Stimulated activated CD4-positive, alpha-beta T cell treated with anti-CD3 and anti-CD28 coated beads, Interleukin-2, amount 100 ng/mL, for 24 hours (primary cell): ENCODE results near the gene PLCB1.
"Not testable (repeated sequence)": the region's sequence is repeated elsewhere in the genome, so short reads cannot be mapped to it uniquely, and the experiment has no call there.

ENCODE experiments used
- DNase-seq, 2 donors: peaks; one replicate each; pipeline ENCODE4 v3.0.0-alpha.2; 2020

PLCB1 gene

DNA sequence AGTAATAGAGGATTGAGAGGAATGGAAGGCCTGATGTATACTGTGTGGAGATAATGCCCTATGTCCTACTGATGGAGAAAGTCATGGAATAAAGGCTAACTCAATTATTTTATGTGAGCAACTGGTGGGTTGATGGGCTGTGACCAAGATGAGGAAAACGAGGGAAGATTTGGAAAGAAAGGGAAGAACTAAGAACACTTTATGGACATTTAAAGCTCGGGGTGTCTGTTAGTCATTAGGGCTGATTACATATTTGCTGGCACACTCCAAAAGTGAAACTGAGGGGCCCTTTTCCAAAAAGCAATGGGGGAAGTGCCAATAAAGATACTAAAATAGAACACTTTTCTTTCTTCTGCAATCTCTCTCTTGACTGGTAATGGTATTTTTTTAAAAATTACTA is 439.5 kb downstream of the PLCB1 start:
- DNase-seq: no peak

DNA sequence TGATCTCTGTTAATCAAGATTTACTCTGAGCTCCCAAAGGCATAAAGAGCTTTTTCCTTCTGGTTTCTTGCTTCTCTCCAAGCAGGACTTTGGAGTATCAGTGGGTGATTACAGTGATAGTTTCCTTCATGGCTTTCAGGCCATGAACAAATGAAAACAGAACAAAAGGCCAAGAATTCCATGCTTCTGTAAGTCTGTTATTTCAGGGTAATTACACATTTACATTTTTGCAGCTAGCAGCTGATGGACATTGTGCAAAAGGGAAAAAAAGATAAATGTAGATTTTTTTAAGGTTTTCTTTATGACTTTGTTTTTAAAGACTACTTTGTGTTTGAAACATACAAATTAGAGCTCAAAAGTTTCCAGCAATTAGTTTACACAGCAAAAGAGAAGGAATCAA is 441.6 kb downstream of the PLCB1 start:
- DNase-seq: no peak

DNA sequence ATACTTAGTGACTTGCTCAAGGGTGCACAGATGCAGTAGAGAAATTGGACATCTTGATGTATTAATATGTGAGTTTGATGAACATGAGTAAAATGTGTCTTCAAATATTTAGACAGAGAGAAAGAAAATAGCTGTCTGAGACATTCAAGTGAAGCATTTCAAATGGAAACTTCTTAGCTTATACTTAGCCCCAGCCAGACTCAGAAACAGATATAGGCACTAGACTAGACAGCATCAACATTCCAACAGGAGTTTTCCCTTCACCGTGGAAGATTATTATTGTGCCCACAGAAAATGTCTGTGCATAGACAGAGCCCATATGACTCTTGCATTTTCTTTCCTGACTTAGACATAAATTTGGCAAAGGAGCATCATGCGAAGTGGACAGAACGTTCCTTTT is 443.0 kb downstream of the PLCB1 start:
- no peak for DNase-seq

DNA sequence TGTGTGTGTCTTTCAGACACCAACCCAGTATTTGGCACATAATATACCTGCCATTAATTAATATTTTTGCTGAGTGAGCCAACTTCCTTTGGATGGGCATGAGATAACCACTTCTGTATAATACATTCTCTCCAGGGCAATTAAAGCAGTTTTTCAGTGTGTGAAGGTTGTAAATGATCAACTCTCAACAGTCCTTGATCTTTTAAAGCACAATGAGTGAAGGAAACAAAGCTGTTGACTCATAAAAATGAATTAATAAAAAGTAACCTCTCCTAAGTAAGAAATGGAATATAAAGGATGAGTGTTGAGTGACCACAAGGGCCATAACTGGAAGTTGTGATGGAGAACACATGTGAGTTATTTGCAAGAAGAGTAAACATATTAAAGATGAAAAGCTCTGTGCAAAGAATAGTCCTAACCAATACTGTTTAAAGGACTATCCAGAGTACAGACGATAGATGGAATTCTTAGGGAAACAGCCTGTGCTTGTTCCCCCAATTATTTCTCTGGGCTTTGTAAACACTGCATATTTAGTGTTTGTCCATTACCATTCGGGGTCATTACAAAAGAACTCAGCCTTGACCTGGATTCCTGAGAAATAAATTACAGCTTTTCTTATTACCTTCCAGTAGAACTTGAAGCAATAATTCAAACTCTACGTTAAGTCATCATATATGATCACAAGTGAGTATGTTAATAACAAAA is 446.2 kb downstream of the PLCB1 start:
- no peak for DNase-seq

DNA sequence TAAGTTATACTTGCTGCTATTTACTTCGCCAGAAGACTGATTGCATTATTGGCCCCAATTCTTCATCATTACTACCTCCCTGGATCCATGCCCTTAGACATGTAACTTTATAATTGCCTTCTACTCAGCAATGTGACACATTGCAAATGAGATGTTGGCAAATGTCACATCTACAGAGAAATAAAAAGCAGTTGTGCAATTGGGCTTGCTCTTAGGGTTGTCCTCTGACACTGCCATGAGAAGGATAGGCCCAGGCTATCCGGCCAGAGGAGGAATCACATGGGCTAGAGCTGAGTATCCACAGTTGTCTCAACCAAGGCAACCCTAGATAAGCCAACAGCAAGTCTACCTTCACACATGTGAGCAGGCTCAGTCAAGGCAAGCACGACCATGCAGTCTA is 447.0 kb downstream of the PLCB1 start:
- DNase-seq: no peak

DNA sequence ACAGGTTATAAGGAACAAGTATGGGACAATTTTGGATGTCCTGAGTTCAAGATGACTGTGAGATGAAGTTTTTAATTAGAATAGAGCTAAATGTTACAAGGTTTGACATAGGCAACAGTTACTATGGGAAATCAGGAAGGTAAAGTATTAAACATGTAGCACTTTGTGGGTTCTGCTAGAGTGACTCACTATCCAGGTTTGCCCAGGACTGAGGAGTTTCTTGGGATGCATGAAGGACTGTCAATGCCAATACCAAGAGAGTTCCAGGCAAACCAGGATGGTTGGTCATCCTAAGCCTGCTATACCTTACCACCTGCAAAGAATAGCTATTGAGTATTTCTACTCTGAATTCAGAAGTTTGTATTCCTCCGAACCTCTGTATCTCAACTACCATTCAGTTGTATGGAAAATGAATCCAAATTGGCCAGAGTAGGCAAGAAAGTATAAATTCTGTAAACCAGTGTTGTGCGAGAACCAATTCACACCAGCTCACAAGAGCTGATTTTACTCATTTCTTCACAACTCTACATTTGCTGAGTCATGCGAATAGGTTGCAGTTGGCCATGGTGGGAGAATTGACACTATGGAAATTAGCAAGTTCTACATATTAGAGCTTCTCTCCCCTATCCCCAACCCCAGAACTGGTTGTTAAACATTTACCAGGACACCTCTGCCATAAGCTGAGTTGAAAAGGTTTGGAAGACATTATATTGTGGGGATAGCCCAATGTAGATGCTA is 449.5 kb downstream of the PLCB1 start:
- DNase-seq: no peak

DNA sequence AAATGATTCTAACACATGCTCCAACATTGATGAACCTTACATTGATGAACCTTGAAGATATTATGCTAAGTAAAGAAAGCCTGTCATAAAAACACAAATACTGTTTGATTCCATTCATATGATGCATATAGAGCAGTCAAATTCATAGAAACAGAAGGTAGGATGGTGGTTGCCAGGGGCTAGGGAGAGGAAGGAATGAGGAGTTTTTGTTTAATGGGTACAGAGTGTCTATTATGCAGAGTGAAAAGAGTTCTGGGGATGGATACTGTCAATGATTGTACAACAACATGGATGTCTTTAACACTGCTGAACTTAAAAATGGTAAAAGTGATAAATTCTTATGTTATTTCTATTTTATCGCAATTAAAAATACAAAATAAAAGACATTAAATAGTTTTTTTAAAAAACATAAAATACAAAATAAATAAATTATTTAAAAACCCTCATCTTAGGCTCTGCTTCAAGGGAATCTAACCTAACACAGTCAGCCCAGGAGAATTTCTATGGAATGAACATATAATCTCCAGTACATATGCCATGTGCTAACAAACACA is 451.0 kb downstream of the PLCB1 start:
- DNase-seq: no peak

DNA sequence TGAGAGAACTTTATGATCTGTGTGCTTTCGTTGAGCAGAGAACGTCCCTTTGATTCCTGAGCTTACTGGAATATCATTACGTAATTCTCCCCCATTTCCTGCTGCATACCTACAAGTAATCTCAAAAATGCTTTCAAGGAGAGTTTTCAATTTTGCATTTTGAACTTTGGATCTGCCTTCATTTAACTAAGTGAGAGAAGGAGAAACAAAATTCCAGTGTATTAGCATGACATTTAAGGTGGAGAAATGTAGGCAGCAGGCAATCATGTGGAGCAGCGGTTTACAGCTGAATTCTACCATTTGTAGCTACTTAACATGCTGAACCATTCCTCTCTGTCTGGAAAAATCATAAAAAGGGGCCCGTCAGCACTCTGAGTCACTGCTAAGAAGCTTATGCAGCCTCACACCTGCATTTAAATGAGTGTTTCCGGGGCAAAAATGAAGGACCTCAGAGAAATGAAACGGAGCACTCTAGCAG is 451.5 kb downstream of the PLCB1 start:
- no peak for DNase-seq

DNA sequence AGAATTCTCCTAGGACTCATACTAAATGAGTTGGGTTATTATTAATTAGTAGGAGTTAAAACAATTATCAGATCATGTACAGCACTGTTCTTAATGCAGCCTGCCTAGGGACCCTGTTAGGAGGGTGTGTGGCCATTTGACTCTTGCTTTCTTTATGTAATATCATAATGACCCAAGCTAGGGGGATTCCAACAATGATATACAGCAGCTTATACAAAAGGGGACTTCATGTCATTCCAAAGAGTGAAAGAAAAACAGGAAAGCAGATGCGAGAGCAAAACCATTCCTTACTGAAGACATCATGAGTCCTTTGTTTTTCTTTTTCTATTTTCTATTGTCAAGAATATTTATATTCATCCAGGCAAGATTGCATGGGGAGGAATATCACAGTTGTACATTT is 455.2 kb downstream of the PLCB1 start:
- DNase-seq: no peak

DNA sequence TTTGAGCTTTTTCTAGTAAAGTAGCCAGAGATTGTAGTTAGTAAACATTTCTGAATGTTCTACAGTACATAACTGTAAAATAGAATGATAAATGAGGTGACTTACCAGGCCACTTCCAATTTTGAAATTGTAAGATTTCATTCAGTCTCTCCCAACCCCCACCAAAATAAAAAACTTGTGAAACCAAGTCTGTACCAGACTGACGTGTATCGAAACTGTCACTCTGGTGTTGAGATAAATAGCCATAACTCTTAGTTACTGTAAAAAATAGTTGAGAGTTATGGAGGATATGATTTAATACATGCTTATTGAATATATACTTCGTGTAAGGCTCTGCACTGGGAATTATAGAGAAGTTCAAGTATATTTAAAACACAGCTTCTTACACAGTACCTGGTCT is 455.7 kb downstream of the PLCB1 start:
- DNase-seq: no peak

DNA sequence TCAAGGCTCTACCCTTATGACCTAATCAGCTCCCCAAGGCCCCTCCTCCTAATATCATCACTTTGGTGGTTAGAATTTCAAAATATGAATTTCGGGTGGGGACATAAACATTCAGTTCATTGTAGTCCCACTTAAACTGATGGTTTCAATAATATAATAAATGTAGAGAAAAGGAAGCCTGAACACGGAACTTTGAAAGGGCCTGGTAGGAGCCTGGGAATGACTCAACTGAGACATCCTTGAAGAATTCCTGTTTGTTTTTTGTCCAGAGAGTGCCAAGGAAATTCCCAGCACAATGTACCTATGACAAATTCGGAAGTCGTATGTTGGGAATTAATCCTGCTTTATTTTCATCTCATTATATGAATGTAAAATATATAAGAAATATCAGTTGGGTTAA is 457.9 kb downstream of the PLCB1 start:
- DNase-seq: no peak

DNA sequence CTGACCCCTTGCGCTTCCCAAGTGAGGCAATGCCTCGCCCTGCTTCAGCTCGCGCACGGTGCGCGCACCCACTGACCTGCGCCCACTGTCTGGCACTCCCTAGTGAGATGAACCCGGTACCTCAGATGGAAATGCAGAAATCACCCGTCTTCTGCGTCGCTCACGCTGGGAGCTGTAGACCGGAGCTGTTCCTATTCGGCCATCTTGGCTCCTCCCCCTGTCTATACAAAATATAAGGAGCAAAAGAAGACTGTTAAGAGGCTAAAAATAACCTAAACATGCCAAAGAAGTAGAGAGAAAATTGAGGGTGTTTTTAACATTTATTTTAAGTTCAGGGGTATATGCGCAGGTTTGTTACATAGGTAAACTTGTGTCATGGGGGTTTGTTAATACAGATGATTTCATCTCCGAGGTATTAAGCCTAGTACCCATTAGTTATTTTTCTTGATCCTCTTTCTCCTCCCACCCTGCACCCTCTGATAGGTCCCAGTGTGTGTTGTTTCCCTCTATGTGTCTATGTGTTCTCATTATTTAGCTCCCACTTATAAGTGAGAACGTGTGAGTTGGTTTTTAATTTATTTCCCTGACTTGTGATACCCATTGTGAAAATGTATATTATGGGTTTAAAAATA is 469.0 kb downstream of the PLCB1 start:
- DNase-seq: not testable (repeated sequence)

DNA sequence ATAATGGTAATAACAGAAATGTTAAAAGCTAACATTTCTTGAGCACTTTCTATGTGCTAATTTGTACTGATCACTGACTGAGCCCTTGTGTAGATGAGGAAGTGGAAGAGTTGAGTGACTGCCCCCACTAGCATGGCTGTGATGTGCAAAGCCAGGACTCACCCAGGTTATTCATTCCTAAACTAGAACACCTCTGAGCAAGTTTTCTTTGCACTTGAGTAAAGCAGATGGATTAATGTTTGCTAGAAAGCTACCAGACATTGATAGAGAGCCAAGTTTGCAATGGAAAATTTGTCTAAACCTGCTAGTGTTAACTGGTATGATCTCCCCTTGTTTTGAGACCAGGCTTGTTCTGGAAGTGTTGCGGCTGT is 469.5 kb downstream of the PLCB1 start:
- DNase-seq: no peak

DNA sequence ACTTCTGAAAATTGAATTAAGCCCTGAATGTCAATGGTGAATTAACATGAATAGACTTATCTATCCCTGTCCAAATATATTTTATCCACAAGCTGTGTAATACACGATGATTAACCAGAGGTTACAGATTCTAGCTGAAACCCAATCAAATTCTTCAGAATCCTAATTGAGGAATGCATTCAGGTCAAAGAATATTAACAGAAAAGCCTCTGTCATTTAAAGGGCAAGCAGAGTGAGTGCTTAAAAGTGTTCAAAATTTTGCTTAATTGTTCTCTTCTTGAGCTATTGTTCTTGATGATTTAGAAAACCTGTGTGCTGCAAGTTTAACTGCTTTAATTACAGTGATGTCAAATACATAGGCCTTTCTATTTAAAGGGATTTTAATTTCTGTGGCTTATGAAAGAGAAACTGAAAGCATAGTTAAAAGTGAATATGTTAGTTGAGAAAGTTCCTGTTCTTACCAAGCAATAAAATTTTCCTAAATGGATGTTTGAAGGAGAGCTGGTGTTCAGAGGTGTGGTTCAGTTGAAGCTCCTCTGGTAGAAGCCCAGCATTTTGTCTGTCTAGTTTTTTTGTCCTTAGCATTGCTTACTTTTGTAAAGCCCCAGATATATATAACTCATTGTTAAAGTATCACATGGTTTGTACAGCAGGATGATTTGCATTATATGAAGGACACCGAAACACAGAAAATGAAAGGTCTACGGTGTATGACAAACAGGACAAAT is 470.5 kb downstream of the PLCB1 start:
- no peak for DNase-seq

DNA sequence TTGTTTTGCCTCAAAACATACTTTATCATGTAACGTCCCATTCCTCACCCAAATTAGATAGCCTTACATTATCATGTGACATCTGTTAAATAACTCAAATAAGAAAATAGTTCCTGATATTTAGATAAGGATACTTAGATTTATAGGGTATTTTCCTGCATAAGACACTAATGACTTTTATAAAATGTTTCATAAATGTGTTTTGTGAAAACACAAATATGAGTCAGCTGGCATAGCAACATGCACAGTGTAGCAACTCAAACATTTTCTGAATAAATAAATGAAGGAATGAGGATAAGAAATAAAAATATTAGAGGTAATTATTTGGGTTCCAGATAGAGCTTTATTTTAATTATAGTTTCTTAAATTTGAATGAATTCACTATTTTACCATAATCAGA is 476.4 kb downstream of the PLCB1 start:
- DNase-seq: no peak

DNA sequence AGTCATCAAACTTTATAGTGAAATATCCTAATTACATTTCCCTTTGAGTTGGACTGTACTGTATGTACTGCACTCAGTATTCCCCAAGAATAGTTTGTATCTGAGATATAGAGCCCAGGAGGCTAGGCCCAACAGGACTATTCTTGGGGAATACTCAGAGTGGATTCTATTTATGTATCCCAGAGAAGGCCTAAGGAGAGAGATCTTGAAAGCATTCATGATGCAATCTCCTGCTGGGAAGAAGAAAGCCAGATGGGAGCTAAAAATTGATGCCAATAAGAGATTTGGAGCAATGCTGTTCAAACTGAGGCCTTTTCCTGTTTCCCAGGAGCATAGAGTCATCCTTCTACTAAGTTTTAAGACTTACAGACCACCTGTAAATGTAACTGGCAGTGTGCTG is 484.7 kb downstream of the PLCB1 start:
- DNase-seq: no peak

DNA sequence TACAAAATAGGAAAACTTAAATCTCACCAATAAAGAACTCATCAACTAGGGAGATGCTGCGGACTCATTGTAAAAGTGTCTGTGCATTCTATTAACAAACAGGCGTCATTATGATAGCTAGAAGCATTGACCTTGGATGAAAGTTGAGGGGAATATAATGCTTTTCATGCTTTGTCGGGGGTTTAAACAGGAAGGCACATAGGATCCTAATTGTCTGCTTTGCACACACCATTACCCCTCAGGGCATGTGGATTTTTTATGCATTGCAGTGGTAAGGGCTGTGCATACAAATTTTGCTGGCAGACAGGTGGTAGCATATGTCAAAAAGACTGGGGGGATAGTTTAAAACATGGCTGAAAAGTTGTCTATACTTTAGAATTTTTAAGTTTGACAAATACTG is 488.9 kb downstream of the PLCB1 start:
- DNase-seq: no peak

DNA sequence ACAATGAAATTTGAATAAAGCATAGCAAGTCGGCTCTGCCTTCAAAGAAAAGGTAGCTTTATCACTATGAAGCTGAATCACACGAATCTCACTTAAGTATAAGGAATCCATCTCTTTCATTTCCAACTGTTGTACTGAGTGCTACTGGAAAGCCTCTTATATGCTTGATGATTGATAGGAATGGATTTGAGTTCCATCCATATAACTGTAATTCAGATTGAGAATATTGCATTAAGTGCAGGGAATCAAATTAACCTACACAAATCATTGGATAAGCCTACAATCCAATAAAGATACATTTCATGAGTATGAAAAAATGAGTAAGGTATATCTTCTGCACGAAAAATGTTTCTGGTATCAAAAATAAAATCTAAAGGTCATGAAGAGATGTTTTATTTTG is 492.0 kb downstream of the PLCB1 start:
- DNase-seq: no peak

DNA sequence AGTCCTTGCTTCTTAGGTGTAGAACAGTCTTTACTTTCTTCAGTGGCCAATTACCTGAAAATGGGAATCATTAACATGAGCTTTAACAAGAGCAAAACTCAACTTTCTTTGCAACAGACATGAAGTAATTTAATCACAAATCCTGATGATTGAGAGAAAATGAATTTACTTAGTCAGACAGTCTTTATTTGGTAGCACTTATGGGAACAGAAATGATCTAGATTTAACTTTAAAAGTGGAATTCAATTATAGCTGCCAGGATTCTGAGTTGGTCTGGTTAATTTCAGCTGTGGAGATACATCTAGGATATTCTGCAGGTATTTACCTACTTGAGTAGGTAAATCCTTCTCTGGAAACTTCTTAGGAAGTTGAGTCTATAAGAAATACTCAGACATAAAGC is 492.6 kb downstream of the PLCB1 start:
- no peak for DNase-seq

DNA sequence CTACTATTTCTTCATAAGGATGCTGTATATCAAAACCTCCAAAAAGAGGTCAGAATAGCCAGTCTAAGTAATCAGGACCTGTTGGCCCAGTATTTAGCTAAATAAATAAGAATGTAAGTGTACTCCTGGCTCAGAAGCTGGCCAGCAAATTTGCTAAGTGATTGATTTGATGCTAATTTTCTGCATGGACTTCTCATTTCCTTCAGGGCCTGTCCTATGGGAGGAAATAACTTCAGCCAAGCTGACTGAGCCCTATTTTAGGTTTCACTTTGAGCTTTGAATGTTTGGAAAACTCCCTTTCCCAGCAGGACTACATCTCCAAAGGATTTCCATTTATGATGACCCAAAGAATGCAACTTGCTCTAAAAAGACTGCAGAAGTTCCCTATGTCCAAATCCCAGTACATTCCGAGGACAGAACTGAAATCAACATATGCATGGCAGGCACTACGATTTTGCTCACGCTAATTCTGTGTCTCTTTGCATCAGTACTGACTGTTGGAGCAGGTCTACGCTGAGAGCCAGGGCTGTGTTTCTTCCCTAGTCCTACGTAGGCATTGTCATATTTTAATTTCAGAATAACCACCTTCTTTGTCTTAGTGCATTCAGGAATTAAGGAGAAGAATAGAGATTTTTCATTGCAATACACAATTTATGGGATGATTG is 495.4 kb downstream of the PLCB1 start:
- no peak for DNase-seq

DNA sequence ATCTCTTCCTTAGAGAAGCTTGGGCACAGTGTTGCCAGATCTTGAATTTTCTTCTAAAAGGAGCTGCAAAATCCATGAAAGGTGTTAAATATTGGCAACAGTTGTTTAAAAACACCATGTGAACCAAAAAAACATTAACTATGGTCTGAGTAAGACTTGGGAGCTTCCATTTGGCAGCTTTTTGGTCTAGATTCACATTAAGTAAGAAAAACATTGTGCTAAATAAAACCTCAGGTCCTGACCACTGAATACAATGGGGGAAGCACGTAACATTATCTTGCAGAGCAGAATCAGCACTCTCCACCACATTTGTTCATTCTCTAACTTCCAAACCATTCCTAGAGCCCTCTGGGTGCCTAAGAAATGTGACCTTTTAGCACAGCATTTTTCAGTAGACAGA is 499.2 kb downstream of the PLCB1 start:
- no peak for DNase-seq

DNA sequence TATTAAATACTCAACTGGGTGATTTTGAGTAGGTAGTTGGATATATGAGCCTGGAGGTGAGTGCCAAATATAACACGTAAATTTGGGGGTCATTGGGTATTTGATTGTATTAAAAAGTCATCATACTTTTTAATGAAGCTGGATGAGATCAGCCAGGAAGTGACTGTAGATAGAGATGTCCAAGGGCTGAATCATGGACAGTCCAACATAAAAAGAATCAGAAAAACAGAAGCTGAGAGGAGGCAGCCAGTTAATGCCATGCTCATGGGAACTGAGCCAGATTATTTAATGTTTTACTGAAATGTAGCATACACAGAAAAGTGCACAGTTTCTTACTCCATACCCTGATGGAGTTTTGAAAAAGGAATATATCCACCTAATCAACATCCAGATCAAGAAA is 501.3 kb downstream of the PLCB1 start:
- no peak for DNase-seq
